ENCODE data around the gene SPARCL1.

The SPARCL1 gene

DNA sequence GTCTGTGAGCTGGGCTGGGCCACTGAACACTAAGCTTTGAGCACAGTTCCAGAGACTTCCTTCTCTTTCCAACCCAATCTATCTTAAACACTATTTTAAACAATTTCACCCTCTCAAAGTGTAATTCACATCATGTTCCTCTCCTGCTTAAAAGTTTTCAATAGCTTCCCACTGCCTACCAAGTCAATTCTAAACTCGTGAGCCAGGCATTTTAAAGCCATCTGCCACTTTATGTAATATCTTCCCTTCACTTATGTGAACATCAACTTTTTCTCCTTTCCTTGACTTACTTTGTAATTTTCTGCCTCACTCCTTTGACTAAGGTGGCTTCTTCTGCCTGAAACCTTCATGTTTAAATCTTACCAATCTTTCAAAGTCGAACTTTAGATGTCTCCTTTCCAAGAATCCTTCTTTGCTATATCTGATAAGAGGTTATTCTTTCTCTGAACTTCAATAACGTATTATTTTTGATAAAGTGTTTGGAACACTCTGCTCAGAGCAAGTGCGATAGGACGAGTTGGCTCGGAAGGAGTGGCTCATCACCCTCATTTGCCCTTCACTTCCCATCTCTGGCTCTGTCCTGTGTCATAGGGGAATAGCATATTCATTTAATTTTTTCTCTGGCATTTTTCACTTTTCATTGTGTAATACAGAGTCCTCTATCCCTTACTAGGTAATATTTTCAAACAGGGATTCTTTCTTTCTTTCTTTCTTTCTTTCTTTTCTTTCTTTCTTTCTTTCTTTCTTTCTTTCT is 13.0 kb upstream of the SPARCL1 start:
- no peak for DNase-seq (ENCODE audit: low read depth, low spot score)

DNA sequence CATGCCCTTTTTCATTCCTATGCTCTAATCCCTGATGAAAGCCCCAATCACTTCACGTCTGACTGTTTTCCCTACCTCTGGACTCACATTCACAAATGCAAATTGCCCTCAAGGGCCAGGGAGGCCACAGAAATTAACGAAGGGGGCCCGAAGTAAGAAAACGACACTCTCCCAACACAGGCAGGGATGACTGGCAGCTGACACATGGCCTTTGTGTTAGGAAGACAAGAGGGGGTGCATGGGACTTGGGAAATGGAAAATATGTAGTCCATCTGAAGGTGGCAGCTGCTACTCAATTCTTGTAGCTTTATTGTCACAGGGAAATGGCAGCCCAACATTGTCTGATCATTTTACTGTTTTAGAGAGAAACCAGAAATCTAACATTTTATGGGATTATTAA is 12.3 kb upstream of the SPARCL1 start:
- no peak for DNase-seq (ENCODE audit: low read depth, low spot score)

DNA sequence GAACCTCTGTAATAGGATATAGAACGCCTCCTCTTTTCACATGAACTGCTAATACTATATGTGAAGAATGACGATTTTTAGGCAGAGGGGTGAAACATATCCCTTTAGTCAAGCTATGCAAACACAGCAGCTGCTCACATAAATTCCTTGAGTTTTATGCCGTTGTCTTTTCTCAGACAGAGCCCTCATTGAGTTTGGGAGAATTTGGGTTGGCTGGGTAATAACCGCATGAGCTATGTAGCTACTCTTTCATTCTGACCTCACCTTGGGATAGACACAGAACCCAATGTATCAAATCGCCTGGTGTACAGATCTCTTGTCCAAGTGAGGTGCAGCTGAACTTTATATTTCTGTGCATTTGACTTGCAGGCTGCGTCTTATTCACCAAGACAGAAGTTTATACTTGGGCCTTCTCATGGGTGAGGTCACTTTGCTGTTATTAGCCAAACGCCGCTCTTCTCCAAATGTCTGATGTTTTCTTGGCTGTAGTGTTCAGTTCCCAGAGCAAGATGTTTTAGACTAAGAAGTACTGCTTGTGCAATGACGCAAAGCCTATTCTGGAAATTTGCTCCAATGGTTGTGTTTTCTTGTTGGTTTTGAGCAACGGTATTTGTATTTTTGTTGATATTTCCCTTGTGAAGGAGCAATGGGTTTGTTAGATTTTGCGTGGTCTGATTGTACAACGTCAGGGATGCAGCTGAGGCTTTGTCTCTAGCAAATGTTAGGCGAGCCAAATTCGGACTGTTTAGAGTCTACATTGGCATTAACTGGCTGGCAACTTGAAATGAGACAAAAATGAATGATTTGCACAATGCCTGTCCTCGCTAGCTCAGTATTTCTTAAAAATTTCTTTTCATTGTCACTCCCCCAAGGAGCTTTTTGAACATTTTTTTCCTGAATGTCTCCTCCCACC is 11.2 kb upstream of the SPARCL1 start:
- no peak for DNase-seq (ENCODE audit: low read depth, low spot score)

DNA sequence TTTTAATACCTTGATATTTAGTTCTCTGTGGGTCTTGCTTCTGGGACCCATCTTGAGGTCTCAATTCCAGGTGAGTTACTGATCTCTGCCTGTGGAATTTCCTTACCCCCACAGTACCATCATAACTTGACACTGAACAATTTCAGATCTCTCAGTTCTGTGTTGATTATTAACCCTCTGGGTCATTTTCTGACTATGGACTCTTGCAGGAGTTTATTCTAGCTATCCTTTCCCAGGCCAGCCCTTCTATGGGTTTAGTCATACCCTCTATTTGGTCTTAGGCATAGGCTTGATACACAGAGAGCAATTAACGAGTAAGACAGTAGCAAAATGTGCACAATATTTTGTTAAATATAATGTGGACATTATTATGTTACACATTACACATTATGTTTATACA is 3.7 kb upstream of the SPARCL1 start:
- DNase-seq (ENCODE audit: low read depth, low spot score) = no peak

DNA sequence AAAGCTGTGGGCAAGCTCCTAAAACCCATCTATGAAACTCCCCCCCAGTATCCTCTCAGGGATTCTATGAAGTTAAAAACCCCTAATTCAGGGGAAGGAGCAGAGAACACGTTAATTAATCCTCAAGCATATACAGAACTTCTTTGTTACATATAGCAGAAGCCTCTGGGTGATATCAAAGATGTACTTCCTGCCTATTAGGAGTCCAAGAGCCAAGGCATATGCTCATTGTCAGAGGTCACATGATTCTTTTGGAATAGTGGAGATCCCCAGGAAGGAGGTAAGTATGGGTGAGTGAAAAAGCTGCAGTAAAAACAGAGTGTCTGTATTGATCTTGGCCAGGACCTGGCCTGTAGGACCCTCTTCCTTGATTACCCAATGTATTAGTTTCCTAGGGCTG is 2.9 kb upstream of the SPARCL1 start:
- DNase-seq (ENCODE audit: low read depth, low spot score) = no peak

DNA sequence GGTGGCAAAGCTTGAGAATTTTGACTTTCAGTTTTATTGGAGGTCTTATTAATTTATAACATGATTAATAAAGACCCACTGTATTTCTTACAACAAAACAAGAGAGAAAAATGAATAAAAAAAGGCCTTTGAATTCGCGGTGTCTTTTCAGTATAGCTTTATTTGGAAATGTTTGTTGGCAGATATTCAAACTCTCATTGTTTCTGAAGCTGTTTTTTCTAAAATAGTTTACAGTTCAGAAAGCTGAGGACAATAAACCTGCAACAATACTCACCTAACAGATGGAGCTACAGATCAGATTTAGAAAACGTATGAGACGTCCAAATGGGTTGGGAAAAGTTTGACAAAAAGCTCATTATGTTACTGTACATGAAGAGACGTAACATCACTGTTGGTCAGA is 2.4 kb upstream of the SPARCL1 start:
- DNase-seq (ENCODE audit: low read depth, low spot score) = no peak

DNA sequence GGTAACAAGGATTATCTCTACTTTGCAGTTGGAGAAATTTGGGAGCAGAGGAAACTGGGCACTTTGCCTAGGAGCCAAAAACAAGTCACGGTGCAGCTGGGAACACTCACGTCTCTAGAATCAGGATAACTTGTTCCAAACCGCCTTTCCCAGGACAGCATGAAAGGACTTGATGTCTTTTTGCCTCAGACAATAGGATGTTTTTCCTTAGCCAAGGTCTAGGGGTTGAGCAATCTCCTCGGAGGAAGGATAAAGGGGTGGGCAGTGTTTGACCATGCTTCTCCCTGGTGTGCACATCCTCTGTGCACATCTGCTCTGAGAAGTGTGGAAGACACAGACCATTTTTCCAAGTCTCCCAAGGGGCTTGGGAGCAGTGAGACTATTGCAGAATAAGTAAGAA is 1.7 kb upstream of the SPARCL1 start:
- no peak for DNase-seq (ENCODE audit: low read depth, low spot score)

DNA sequence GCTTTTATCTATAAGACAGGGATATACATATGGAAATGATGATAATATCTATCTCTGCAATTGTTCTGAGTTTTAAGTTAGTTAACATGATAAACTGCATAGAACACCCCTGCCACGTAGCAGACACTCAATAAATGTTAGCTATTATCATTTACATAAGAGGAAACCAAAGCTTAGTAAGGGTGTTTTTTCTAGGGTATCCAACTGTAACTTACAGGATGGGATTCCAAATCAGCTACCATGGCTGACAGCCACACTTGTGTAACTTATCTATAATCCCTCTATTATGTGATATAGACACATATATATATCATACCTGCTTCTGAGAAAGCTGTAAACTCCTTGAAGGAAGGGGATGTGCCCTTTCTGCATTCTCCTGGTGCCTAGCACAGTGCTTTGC is 1.1 kb upstream of the SPARCL1 start:
- no peak for DNase-seq (ENCODE audit: low read depth, low spot score)

DNA sequence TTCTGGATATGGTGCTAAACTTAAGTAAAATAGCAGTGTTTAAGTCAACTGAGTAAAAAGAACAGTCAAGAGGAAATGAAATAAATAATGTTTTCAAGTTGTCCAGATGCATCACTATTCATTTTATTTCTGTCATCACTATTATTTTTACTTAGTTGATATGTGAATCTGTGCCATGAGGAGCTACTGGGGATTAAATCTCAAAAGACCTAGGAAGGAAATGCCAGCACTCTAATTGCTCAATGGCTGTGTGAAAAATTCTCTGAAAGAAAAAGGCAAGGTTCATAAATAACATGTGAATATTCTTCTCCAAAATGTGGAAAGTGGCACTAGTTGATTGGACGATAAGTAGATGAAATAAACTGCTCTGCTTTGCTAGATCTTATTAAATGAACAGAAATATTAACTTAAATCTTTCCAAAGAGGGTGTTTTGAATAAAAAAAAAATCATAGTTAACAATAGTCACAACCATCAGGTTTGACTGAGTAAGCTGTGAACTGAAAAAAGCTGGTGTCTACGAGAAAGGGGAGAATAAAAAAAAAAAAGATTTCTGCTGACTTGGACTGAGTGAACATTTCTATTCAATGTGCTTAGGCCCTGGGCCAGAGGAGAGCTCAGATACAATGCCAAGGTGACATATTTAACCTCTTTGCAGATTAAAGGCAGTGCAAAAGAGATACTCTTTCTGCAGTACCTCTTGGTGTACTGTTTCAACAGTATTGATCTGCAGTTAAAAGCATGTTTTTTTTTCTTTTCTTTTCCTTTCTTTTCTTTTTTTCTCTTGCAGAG is 1.6 kb downstream of the SPARCL1 start:
- DNase-seq (ENCODE audit: low read depth, low spot score) = no peak

DNA sequence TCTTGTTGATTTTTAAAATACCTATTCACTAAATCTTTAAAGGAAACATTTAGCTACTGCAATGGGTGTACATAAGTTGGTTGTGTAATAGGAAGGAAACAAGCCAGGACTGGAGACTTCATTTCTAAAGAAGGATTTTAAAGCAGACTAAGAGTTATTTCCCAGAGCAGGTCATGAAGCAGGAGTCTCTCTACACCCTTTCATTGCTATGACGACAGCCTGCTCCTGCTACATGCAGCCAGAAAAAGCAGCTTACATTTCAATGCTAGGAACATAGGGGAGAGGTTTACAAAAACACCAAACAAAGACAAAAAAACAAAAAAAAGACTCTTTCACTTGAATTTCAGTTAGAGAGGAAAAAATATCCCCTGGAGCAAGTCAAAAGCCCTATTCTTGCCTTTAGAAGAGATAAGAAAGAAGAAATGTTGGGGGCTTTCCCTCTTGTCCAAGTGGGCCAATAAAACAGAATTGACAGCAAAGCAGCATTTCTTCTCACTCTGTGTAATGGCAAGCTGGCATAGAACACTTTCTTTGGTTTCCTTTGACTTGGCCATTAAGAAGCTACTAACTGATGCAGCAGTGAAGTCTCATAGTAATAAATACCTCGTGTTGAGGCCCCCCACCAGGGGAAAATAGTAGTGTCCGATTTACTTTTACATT is 3.4 kb downstream of the SPARCL1 start:
- no peak for DNase-seq (ENCODE audit: low read depth, low spot score)

DNA sequence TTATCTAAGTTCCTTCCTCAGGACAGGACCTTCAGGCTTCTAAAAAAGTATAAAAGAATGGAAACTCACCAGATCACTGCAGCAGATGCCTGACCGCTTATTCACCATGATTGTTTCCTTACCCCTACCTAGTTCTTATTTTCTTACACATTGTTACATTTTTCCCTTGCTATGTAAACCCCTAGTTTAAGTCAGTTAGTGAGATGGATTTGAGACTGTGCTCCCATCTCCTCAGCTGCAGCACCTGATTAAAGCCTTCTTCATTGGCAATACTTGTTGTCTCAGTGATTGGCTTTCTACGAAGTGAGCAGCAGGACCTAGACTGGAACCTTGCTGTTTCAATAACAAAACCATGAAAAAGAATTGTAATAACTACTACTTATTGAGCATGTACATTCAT is 4.7 kb downstream of the SPARCL1 start:
- DNase-seq (ENCODE audit: low read depth, low spot score) = no peak

DNA sequence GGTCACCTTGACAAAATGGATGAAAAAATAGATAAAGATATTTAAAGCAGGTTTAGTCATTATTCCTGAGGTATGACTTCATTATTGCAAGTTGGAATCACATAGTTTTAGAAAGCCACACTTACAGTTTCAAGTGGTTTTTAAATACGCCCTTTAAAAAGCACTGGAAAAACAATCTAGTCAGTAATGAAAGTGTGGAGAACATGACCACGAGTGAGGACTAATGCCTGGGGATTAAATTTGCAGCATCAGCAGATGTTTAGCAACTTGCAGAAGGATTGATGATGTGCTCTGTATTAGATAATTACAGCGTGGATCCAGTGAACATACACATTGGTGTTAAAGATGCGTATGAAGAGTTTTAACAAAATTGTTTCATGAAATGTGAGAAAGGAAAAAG is 5.9 kb downstream of the SPARCL1 start:
- DNase-seq (ENCODE audit: low read depth, low spot score) = no peak

DNA sequence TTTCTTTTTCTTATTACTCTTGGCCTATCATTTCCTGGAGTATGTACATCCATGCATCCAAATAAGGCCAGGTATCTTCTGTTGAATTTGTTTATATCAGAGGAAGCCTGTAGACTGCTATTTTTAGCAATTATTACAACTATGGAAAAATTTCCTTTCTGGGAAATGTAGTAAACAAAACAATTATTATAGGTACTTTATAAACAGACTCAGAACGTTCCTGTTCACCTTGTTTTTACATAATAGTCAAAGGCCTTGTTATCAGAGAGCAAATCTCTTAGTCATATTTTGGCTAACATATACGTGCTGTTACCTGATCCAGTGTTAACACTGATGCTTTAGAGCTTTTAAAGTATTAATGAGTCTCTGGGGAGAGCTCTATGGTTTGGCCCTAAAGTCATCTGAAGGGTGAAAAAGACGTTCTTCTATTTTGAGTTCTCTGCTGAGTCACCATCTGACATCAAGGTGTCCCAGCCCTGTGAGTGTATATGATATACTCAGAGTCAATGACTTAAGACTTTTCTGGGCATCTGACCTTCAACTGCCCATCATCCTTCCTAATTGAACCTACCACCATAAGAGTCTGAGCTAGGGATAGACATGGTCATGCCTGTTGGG is 7.3 kb downstream of the SPARCL1 start:
- DNase-seq (ENCODE audit: low read depth, low spot score) = no peak

DNA sequence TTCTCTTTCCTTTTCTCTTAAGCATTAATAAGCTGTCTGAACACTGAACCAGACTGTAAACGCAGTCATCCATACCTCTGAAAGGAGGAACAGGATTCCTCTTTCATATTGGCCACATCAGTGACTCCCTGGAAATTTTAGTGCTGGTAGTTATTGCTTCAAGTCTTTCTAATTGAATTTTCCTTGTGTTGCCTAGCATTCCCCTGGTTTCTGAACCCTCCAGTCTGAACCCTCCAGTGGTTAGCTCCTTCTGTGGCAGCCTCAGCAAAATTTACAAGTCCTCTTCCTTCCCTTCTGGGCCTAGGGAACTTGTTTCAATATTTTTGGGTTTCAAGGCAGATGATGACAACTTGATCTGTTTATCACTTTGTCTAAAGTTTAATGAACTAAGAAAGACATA is 7.9 kb downstream of the SPARCL1 start:
- no peak for DNase-seq (ENCODE audit: low read depth, low spot score)

DNA sequence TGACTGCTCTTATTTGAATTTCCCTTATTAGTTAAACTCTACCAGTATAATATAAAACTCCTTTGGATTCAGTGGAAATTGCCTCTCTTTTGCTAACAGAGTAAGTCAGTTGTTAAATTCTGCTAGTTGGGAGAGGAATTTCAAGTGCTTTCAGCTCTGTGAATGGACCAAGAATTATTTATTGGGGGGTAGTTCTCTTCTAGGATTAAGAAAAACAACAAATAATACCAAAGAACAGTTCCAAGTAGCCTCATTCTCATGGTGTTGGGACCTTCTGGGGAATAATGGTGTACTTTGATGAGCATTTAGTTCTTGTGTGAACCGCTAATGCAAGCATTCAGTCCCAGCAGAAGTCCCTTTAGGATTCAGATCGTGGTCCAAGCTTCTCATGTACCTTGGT is 11.6 kb downstream of the SPARCL1 start:
- no peak for DNase-seq (ENCODE audit: low read depth, low spot score)

DNA sequence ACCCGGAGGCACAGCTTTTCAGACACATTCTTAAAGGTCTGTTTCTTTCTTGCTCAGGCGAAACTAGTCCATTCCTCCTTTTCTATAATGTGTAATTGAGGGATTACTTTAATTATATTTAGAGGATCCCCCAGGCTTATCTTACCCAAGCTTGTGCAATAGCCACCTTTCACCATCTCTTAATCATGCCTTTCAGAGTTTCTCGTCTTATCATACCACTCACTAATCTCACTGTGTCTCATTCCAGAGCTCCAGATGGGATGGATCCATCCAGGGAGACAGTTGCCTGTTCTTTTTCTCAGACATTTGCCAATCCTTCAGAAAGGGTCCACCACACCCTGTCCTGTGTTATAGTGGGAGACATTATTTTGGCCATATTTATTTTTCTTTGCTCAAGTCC is 12.5 kb downstream of the SPARCL1 start:
- DNase-seq (ENCODE audit: low read depth, low spot score) = no peak

DNA sequence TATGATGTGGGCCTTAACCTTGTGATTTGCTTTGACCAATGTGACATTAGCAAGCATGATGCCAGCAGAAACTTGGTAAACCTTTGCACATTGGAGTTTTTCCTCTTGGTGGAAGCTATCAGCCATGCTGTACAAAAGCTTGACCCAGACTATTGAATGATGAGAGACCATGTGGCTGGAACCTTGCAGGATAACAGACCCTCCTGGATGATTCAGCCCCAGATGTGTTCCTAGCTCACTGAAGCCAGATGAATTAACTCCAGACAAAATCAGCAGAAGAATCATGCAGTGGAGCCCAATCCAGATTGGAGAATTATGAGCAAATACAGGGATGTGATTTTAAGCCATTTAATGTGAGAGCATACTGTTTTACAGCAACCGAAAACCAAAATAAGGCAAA is 16.8 kb downstream of the SPARCL1 start:
- no peak for DNase-seq (ENCODE audit: low read depth, low spot score)

DNA sequence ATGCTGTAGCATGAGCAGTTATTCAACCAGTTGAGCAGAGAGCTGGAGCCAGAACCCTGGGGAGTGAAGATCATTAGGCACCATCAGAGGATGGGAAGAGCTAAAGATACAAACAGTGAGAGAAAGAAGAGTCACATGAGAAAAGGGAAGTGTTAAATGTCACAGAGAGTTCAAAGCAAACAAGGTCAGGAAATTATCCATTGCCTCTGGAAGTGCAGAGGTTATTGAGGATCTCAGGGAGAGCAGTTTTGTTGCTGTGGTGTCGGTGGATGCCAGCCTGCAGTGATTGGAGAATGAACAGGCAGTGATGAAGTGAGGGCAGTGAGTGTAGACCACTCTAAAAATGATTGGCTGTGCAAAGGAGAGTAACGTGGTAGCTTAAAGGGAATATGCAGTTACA is 17.7 kb downstream of the SPARCL1 start:
- DNase-seq (ENCODE audit: low read depth, low spot score) = no peak

DNA sequence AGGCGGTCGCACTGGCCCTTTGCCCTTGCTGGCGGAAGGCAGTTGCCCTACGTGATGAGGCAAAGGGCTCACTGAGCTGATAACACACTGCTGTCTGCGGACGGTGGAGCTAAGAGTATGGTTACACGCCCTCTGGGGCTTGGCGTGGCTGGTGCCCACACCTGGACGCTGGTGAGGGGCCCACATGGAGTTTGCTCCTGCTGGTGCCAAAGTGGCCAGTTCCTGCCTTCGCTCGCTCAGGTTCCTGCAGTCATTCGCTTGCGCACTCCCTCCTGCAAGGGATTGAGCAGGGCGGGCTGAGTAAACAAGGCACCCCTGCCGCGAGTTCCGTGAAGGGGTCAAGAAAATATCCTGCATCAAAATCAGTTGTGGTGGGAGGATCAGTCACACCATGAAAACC is 18.4 kb downstream of the SPARCL1 start:
- DNase-seq (ENCODE audit: low read depth, low spot score) = no peak

DNA sequence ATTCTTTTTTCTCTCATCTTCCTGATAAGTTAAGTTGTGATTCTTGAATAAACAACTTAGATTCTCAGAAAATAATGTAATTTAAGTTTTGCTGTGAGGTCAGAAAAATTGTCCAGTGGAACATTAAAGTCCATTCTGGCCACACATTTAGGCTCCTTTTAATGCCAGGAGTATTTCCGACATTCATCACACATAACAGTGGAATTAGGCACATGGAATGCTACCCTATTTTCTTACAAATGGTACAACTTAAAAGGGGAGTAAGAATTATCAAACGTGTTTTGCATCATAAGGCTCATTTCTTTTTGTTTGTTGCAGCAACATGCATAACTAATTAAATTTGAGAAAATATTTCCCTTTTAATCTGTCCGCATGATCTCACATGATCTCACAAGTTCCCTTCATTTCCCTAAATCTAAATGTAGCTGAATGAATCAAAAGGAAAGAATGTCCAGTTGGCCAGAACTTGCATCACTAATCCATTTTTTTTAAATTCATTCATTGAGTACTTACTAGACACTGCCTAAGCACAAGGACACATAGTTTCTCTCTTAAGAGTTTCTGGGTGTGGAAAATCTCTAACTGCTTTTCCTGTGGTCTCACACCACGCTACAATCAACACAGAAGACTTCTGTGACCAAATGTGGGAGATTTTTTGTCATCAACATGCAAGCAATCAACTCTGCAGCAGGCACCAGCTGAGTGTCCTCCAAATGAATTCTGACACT is 22.0 kb downstream of the SPARCL1 start:
- DNase-seq (ENCODE audit: low read depth, low spot score) = no peak

DNA sequence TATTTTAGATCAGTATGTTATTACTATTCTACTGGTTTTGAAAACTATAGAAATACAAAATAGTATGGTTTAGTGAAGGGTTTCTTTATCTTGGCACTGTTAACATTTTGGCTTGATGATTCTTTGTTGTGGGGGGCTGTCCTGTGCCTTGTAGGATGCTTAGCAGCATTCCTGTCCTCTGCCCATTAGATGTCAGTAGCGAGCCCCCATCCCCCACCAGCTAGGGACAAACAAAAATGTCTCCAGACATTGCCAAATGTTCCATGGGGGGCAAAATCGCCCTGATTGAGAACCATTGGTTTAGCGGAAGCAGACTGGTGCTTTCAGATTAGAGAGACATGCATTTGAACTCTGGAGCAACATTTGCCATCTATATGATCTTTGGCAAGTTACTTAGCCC is 23.3 kb downstream of the SPARCL1 start:
- DNase-seq (ENCODE audit: low read depth, low spot score) = no peak
